Heart left ventricle (tissue), 16 donors: ENCODE measurements around the gene TAB3. TPM values are rescaled to one million over a fixed set of nuclear protein-coding genes. Genes with fewer than 3 reads are reported as not detected.

Experiments used
- ATAC-seq, 4 donors: fragments of 200-7000 bp; cut with Tn5 transposase; one replicate each; pipeline ENCODE4 v1.9.1; 2020 to 2022; ENCODE audit warnings: moderate library complexity in 4 of 4, mild to moderate bottlenecking in 3 of 4, moderate number of reproducible peaks in 1 of 4
- DNase-seq, 5 donors: peaks; one replicate each; pipeline ENCODE4 v3.0.0-alpha.2; 2020
- H3K27ac ChIP-seq, 12 donors: fragments of 200-600 bp; sonication (generic) in 4 of 12; one replicate each; pipeline versions ENCODE4 v1.5.0 to v1.8.0; 2016 to 2022; ENCODE audit warnings: mild to moderate bottlenecking in 2 of 12
- H3K27me3 ChIP-seq, 9 donors: fragments of 200-600 bp; sonication (generic) in 2 of 9; one replicate each; pipeline versions ENCODE4 v1.5.1 to v1.8.0; 2016 to 2022; ENCODE audit warnings: mild to moderate bottlenecking in 3 of 9
- H3K36me3 ChIP-seq, 9 donors: fragments of 200-600 bp; sonication (generic) in 2 of 9; one replicate each; pipeline versions ENCODE4 v1.5.0 to v1.8.0; 2018 to 2022; ENCODE audit warnings: mild to moderate bottlenecking in 2 of 9
- H3K4me1 ChIP-seq, 12 donors: fragments of 200-600 bp; sonication (generic) in 4 of 12; one replicate each; pipeline versions ENCODE4 v1.5.0 to v1.8.0; 2016 to 2022; ENCODE audit warnings: mild to moderate bottlenecking in 3 of 12
- H3K4me3 ChIP-seq, 12 donors: fragments of 200-600 bp; sonication (generic) in 4 of 12; one replicate each; pipeline versions ENCODE4 v1.5.0 to v1.8.0; 2017 to 2022; ENCODE audit warnings: mild to moderate bottlenecking in 9 of 12, moderate library complexity in 4 of 12
- H3K9me3 ChIP-seq, 12 donors: fragments of 200-600 bp; sonication (generic) in 4 of 12; one replicate each; pipeline versions ENCODE4 v1.5.0 to v1.8.0; 2016 to 2022; ENCODE audit warnings: mild to moderate bottlenecking in 1 of 12
- POLR2A ChIP-seq, 2 donors: fragments of 450-650 bp; IDR thresholded peaks; one replicate each; pipeline ENCODE4 v1.6.1; 2017; ENCODE audit warnings: antibody characterized with exemption in 2 of 2, mild to moderate bottlenecking in 2 of 2, moderate library complexity in 2 of 2
- WGBS, 4 donors: extraction: QIAGEN DNeasy Blood & Tissue Kit in 2 of 4; methylation state at CpG; one replicate each; pipeline versions ENCODE4 v1.1.5 to v1.1.7; 2013 to 2018; 5-methylcytosine and 5-hydroxymethylcytosine counted together
- intact Hi-C, 10 donors: fragments of 100-400 bp; cut with DNase I; formaldehyde crosslinking; loops; one replicate each; pipeline versions ENCODE4 v1.11.1 to v1.14.2; 2022
- polyA plus RNA-seq, 2 donors: library from polyadenylated mRNA; stranded (reverse); fragments of 200-250 nt; gene quantifications; one replicate each; pipeline ENCODE4 v1.2.3, GENCODE V29; 2013
- total RNA-seq, 9 donors: library from RNA; depleted of rRNA in 2 of 9; stranded (reverse); fragments of >200 nt in 2 of 9; fragmentation: NEBNext Ultra II Directional in 3 of 9; extraction: Animal tissue kit (Norgen Biotek cat#: 25700) in 3 of 9; gene quantifications; one replicate each; pipeline versions ENCODE4 v1.1.0 to v1.2.4, GENCODE V29; 2016 to 2023
- TF ChIP-seq, protein P1 (sequence below), 12 donors: fragments of 200-600 bp; sonication (generic) in 4 of 12; IDR thresholded peaks; one replicate each; pipeline versions ENCODE4 v1.5.0 to v1.8.0; 2018 to 2022; ENCODE audit warnings: antibody characterized with exemption in 12 of 12, mild to moderate bottlenecking in 5 of 12
- donor health status: ischemic (EF 13 %, LVEDD 7.1; RV severe dilation, severe dysfunction).
- donor health status: healthy with polysubstance abuse.
- donor health status: DM: no; HTN: yes; CAD: no.
- donor health status: DM: no; HTN: no; CAD: no.
- donor health status: ischemic (EF 25% LVEDD 6.9; RV normal size, moderate dysfunction).
- donor health status: ischemic (EF 25% LVEDD 5.7; RV mildly dilated, moderate dysfunction).
- donor health status: healthy.
- donor health status: DM: yes; HTN: yes; CAD: no.
- donor health status: ischemic (EF 35%, LVEDD 5.7; RV mildly dilated, moderate dysfunction).
- donor health status: nonischemic (EF 11% LVEDD 7.7; RV severe dilation, severe dysfunction).
- donor health status: DM: yes; HTN: yes; CAD: no.
- donor health status: PGD.
- donor health status: ischemic (EF 29% LVEDD 5.4; RV normal size, mild dysfunction).
- donor health status: nonischemic (EF 23%, LVEDD 6.1; RV moderate dilation, normal function).

The TAB3 gene
- total and polyA plus RNA-seq, 11 donors = 3.8 to 27.8 (median 14.9) TPM

DNA sequence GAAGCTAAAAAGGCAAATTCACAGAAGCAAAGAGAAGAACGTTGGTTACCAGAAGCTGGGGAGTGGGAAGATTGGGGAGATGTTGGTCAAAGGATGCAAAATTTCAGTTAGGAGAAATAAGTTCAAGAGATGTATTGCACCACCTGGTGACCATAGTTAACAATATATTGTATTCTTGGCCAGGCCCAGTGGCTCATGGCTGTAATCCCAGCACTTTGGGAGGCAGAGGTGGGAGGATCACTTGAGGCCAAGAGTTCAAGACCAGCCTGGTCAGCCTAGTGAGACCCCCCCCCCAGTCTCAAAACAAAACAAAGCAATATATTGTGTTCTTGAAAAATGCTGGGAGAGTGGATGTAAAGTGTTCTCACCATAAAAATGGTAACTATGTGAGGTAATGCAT lies 67.9 kb downstream of the TAB3 start:
- TF ChIP-seq POLR2A (IDR thresholded peaks at IDR 0.05) = no peak
- TF ChIP-seq, protein P1, sequence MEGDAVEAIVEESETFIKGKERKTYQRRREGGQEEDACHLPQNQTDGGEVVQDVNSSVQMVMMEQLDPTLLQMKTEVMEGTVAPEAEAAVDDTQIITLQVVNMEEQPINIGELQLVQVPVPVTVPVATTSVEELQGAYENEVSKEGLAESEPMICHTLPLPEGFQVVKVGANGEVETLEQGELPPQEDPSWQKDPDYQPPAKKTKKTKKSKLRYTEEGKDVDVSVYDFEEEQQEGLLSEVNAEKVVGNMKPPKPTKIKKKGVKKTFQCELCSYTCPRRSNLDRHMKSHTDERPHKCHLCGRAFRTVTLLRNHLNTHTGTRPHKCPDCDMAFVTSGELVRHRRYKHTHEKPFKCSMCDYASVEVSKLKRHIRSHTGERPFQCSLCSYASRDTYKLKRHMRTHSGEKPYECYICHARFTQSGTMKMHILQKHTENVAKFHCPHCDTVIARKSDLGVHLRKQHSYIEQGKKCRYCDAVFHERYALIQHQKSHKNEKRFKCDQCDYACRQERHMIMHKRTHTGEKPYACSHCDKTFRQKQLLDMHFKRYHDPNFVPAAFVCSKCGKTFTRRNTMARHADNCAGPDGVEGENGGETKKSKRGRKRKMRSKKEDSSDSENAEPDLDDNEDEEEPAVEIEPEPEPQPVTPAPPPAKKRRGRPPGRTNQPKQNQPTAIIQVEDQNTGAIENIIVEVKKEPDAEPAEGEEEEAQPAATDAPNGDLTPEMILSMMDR (IDR thresholded peaks at IDR 0.05) = no peak
- ATAC-seq (no peak), DNase-seq (no peak)
- no peak overlapping the region for H3K4me3 ChIP-seq
- H3K4me1 ChIP-seq = no peaks in the 10 kb centered on the region
- WGBS, 4 donors = 50 to 67% (median 63%) methylated on average over 1 of the region's 1 CpG
- no peak overlapping the region for H3K27ac ChIP-seq
- intact Hi-C loops = no loop called here
- H3K27me3 ChIP-seq = no peaks in the 10 kb centered on the region
- no peaks in the 10 kb centered on the region for H3K36me3 ChIP-seq
- no peaks in the 10 kb centered on the region for H3K9me3 ChIP-seq

DNA sequence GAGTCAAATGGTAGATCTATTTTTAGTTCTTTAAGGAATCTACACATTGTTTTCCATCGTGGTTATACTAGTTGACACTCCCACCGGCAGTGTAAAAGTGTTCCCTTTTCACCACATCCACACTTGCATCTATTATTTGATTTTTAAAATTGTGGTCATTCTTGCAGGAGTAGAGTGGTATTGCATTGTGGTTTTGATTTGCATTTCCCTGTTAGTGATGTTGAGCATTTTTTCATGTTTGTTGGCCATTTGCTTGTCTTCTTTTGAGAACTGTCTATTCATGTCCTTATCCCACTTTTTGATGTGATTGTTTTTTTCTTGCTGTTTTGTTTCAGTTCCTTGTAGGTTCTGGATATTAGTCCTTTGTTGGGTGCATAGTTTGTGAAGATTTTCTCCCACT lies 70.0 kb downstream of the TAB3 start:
- H3K36me3 ChIP-seq = no peaks in the 10 kb centered on the region
- intact Hi-C loops = no loop called here
- H3K4me3 ChIP-seq = no peak overlapping the region
- no peaks in the 10 kb centered on the region for H3K9me3 ChIP-seq
- H3K27me3 ChIP-seq = no peaks in the 10 kb centered on the region
- DNase-seq = no peak
- WGBS, 4 donors = 44 to 59% (median 48%) methylated on average over 2 of the region's 2 CpGs
- TF ChIP-seq POLR2A (IDR thresholded peaks at IDR 0.05) = no peak
- TF ChIP-seq, protein P1 (IDR thresholded peaks at IDR 0.05) = no peak
- ATAC-seq = no peak
- no peaks in the 10 kb centered on the region for H3K4me1 ChIP-seq
- no peak overlapping the region for H3K27ac ChIP-seq

DNA sequence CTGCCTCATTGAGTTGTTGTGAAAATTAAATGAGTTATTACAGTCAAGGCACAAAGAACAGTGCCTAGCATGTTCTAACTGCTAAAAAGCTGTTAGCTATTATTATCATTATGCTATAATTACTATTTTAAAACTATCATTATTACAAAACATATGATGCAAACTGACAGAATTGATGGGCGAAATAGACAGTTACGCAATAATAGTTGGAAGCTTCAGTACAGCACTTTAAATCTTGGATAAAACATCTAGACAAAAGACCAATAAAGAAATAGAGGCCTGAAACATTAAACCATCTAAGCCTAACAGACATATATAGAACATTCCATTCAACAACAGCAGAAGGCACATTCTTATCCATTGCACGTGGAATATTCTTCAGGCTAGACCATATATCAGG lies 73.0 kb downstream of the TAB3 start:
- 76 to 89% (median 83%) methylated on average over 3 of the region's 3 CpGs for WGBS, 4 donors

DNA sequence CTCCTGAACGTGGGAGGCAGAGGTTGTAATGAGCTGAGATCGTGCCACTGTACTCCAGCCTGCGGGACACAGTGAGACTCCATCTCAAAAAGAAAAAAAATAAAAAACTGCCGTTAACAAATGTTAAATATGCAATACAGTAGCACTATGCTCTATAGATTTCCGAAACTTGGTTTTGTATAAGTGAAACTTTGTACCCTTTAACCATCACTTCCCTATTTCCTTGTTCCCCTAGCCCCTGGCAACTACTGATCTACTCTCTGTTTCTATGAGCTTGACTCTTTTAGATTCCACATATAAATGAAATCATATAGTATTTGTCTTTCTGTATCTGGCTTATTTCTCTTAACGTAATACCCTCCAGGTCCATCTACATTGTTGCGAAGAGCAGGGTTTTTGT lies 74.1 kb downstream of the TAB3 start:
- no peak for TF ChIP-seq POLR2A (IDR thresholded peaks at IDR 0.05)
- TF ChIP-seq, protein P1 (IDR thresholded peaks at IDR 0.05) = no peak
- Histone ChIP-seq H3K9me3 (no peaks in the 10 kb centered on the region), H3K27ac (no peak overlapping the region), H3K27me3 (no peaks in the 10 kb centered on the region), H3K4me1 (no peaks in the 10 kb centered on the region), H3K36me3 (no peaks in the 10 kb centered on the region), H3K4me3 (no peak overlapping the region)
- DNase-seq (no peak), ATAC-seq (no peak)
- 80 to 88% (median 82%) methylated on average over 7 of the region's 7 CpGs for WGBS, 4 donors
- intact Hi-C loops = no loop called here

More for the DNA sequence above, 73.0 kb downstream of the TAB3 start:
- ATAC-seq (no peak), DNase-seq (no peak)
- intact Hi-C loops = no loop called here
- Histone ChIP-seq H3K36me3 (no peaks in the 10 kb centered on the region), H3K4me3 (no peak overlapping the region), H3K9me3 (no peaks in the 10 kb centered on the region), H3K4me1 (no peaks in the 10 kb centered on the region), H3K27ac (no peak overlapping the region), H3K27me3 (no peaks in the 10 kb centered on the region)
- TF ChIP-seq, protein P1 (IDR thresholded peaks at IDR 0.05) = no peak
- TF ChIP-seq POLR2A (IDR thresholded peaks at IDR 0.05) = no peak
